ENCODE data around the gene SLC23A2.

- no peak for TF ChIP-seq CTCF (IDR thresholded peaks at IDR 0.05)
- no peak for TF ChIP-seq POLR2A (IDR thresholded peaks at IDR 0.05)
Observed at GRCh38 chr20:5008759-5009158, 7.4 kb upstream of the SLC23A2 start.
